AG10803 (cell line): ENCODE data around the gene MTHFD2L.
"Not testable (repeated sequence)": the region's sequence is repeated elsewhere in the genome, so short reads cannot be mapped to it uniquely, and the experiment has no call there.

Experiments used
- DNase-seq: peaks from one replicate; pipeline ENCODE4 v3.0.0; 2010; ENCODE audit warnings: low read depth
- H3K4me3 ChIP-seq: 2 replicates; pipeline ENCODE4 v1.5.1; 2011; ENCODE audit warnings: mild to moderate bottlenecking, low read length, control low read depth
- CTCF ChIP-seq: conservative IDR thresholded peaks from 2 replicates; pipeline ENCODE4 v1.5.1; 2011; ENCODE audit warnings: mild to moderate bottlenecking, low read length, control low read depth, inconsistent platforms

The MTHFD2L gene

GRCh38 chr4:74338792-74339333, 180.9 kb downstream of the MTHFD2L start:
- peak; percentile 8 for DNase-seq
- H3K4me3 ChIP-seq, result no peak overlapping the region
- TF ChIP-seq CTCF, result no peak

- TF ChIP-seq CTCF, result no peak
- DNase-seq, result no peak
- H3K4me3 ChIP-seq, result no peak overlapping the region
Measured at GRCh38 chr4:74339501-74339900, 181.6 kb downstream of the MTHFD2L start.

GRCh38 chr4:74340421-74340820, 182.5 kb downstream of the MTHFD2L start:
- not testable (repeated sequence) for H3K4me3 ChIP-seq, DNase-seq

GRCh38 chr4:74344031-74344430, 186.1 kb downstream of the MTHFD2L start:
- TF ChIP-seq CTCF, result no peak
- DNase-seq, result no peak
- H3K4me3 ChIP-seq, result no peak overlapping the region
